NOMO-1 treated with DMSO at 0.1 percent for 48 hours (cell line): ENCODE results near the gene SMIM11.
A peak's percentile ranks its signal among the peaks of the same experiment; 100 is the strongest.
"Not testable (repeated sequence)": the region's sequence is repeated elsewhere in the genome, so short reads cannot be mapped to it uniquely, and the experiment has no call there.

Source experiments
- DNase-seq: peaks from one replicate; lab custom pipeline; 2025; ENCODE audit not compliant: unreplicated experiment; lab: John Stamatoyannopoulos, UW

The SMIM11 gene, protein sequence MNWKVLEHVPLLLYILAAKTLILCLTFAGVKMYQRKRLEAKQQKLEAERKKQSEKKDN

DNA sequence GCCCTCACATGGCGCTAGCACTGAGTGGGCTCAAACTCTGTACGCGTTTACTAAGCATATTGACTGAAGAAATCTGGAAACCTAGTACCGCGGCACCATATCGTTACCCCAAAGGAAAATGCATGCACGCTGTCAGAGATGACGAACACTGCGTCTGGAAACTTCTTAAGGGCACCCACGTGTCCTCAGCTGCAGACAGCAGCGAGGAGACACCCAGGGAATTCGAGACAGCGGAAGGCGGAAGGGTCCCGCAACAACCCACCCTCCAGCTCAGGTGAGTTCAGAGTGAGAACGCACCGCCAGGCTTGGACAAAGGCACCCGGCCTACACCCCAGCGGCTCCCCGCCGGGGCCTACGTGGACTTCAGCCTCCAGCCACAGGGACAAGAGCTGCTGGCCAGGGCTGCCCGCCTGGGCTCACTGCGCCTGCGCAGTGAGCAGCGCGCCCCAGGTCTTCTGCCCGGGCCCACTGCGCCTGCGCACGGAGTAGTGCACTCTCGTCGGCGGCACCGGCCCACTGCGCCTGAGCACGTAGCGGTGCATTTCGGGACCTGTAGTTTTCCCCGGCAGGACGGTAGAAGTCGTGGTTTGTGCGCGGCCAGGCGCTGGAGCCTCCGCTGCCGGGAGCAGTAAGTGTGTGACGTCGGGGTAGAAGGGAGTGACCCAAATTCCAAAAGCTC is at the start of gene SMIM11:
SMIM11 (plus strand) TSS at position 568 of the 679 bp plus-strand sequence. CDS start 3,998 bp downstream, outside the sequence.
- DNase-seq = not testable (repeated sequence)

DNA sequence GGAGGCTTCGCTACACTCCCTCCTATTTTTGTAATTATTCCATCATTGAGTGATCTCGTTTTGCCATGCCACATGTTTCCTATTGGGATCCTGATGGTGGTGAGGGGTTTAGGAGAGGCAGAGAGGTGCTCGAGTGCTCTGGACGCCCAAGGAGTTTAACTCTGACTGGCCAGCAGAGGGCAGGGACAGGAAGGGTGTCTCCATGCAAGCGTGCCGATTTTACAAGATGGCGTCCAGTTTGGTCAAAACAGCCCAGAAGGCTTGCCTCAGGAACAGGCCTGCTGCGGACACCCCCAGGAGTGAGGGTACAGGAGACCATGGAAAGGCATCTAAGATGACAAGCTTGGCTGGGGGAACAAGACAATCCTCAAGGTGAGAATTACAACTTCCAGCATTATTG is 45.3 kb upstream of the SMIM11 start:
- no peak for DNase-seq

DNA sequence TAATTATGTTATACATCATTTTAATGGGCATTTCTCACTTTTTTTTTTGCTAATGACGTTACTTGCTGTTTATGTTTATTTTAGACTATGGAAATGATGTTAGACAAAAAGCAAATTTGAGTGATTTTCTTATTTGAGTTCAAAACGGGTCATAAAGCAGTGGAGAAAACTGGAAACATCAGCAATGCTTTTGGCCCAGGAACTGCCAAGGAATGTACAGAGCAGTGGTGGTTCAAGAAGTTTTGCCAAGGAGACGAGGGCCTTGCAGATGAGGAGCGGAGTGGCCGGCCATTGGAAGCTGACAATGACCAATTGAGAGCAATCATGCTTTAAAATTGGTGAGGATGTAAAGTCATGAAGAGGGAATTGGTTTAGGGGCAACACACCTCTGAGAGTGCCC is 43.6 kb upstream of the SMIM11 start:
- DNase-seq = no peak

DNA sequence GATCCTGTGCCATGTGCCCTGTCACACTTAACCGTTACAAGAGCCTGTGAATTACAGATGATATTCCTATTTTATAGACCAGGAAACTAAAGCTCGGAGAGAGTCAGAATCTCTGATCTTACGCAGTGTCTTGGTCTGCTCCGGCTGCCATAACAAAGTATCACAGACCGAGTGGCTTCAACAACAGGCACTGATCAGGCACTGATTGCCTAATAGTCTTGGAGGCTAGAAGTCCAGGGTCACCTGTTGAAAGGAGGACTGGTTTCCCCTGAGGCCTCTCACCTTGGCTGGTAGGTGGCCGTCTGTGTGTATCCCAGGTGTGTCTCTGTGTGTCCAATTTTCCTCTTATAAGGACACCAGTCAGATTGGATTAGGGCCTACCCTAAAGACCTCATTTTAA is 43.0 kb upstream of the SMIM11 start:
- DNase-seq = no peak

DNA sequence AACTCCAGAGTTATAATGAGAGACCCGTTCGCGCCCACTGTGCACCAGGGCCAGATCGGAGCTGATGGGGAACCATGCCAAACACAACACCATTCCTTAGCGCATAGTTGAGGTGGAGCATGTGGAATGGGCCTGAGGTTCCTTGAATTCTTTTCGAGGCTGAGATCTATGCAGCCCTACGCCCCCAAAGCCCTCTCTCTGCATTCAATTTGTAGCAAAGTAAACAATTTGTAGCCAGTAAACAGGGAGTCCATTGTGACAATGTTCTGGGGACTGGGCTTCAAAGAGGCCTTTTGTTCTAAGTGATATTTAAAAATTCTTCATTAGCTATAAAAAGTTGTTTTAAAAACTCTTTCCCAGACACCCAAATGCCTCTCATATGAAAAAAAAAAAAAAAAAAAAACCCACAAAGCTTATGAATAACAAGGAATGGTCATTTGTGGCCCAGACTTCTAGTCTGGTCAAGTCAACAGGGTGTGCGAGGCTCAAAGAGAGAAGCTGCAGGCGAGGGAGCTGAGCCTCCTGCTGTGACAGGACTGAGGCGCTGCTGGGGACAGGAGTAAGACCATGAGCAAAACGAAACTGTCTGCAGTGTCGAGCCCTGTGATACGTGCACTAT is 42.1 kb upstream of the SMIM11 start:
- DNase-seq = no peak

DNA sequence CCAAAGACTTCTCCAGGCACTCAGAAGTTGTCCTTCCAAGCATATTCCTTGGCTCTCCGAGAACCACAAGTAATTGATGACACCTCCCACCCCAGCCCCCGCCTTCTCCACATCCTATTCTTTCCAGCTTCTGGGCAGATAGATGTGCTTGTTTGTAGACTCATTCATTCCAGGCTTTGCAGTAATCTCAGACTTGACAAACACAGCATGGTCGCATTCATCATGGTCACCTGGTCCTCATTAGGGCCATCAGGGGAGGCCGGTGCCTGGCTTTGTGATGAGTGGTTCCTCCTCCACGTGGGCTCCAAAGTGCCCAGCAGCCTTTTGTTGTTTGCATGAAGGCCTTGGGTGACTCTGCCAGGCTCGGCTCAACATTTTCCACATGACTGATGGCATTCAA is 40.0 kb upstream of the SMIM11 start:
- no peak for DNase-seq

DNA sequence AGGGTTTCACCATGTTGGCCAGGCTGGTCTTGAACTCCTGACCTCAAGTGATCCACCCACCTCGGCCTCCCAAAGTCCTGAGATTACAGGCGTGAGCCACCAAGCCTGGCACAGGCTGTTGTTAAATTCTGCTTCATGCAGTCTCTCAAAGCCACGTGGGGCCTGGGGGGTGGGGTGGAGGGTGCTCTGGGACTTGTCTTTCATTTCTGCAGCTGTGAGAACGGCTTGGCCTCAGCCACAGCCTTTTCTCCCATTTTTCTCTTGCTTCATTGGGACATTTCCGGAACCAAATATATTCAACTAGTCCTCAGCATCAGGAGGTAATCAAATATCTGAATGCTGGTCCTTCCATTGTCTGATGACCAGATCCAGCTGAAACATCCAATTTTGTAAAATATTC is 39.1 kb upstream of the SMIM11 start:
- no peak for DNase-seq

DNA sequence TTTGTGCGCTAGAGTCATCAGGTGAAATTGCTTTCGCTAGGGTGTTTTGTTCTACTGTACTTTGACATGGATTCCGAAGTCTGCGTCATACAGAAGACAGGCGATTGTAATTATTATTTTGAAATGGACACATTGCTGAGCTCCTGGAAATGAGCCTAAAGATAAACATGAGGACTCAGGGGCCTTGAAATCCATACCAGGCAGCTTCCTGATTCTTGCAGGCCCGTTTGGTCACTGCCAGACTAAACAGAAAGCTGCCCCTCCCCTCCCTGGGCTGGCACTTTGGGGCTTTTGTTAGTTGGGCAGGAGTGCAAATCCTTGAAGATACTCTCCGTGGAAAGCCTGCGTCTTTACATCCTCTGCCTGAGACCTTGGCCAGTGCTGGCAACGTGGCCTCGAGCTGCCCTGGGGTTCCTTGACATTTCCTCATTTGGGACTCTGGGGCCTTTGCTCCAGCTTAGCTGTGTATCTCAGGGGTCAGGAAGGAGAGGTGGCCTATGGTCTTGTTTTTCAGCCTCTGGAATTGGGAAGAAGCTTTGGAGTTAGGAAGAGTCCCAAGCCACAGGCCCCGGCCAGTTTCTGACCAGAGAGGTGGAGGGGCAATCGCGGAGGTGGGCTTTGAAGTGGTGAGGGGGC is 38.4 kb upstream of the SMIM11 start:
- no peak for DNase-seq

DNA sequence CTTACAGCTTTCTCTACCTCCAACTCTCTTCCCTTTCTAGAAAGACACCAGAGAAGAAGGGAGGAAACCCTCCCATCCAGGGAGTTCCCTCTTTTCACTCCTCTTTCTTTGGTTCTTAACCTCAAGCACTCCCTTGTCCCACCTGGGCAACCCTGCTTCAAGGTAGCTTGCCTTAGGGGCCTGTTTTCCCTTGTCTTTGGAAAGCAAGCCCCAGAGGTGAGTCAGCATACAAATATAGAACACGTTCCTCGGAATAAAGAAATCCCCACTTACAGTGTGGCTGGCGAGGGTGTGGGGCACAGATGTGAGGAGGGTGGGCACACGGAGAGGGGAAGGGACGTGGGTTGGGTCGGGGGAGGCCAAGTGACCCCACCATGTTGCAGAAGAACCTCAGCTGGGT is 37.6 kb upstream of the SMIM11 start:
- DNase-seq = no peak

DNA sequence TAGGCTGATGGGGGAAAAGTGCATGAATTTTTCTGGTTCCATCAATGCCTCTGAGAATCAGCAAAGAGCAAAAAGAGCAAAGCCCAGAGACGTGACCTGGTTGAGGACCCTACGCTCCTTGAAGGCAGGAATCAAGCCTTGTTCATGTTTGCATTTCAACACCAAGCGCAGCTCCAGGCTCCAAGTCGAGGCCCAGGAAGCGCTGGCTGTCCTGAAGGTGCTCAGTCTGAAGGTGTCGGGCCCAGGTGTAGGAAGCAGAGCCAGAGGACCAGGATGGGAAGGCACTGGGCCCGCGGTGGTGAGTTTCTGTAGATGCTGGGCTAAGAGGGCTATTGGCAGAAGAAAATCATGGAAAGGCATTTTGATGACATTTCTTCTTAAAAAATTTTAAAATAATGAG is 37.1 kb upstream of the SMIM11 start:
- DNase-seq = no peak

DNA sequence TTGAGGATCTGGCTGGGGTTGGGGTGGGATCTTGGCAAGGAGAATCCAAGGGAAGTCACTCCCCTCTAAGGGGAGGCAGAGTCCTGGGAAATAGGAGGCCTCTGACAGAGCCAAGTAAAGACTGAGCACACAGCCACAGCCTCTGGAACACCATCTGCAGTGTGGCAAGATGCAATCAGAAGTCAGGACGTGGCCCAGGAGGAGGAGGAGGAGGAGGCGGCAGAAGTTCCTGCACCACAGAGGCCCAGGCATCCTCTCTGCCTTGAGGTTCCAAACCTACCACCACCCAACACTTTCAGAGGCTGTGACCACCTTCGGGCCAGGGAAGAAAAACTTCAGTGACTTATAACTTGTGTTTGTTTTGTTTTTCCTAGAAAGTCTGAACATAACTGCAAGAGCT is 35.2 kb upstream of the SMIM11 start:
- DNase-seq = no peak

DNA sequence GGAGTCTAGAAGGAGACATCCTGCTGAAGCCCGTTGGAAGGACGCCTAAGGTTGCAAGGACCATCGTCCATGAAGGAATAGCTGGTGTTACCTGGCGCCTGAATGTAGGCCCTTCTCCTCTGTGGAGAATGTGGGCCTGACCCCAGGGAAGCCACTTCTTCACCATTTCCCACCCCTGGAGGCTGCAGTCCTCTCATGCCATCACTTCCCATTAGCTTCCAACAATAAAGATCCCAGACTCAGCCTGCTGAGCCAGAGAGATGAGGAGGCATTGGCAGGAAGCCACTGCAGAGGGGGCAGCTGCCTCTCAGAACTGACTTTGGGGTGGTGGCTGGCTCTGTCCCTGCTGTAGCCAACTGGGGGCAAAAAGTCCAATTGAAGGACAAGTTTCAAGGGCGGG is 32.8 kb upstream of the SMIM11 start:
- DNase-seq = no peak

DNA sequence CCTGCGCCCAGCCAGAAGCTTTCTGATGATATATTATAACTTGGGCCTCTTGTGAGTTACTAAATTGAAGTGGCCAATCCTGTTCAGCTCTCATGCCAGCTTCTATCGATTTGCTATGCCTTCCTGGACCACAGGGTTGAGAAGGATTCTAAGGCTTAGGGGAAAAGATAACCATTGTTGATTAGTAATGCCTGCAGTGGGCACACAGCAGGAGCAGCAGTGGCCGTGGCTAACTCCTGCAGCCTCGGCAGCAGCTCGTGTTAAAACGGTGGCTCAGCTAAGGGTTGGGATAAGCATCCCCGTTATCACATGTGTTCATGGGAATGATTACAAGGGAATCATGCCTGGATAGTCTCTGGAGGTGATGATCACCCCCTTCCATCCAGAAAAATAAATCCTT is 32.0 kb upstream of the SMIM11 start:
- DNase-seq = no peak

DNA sequence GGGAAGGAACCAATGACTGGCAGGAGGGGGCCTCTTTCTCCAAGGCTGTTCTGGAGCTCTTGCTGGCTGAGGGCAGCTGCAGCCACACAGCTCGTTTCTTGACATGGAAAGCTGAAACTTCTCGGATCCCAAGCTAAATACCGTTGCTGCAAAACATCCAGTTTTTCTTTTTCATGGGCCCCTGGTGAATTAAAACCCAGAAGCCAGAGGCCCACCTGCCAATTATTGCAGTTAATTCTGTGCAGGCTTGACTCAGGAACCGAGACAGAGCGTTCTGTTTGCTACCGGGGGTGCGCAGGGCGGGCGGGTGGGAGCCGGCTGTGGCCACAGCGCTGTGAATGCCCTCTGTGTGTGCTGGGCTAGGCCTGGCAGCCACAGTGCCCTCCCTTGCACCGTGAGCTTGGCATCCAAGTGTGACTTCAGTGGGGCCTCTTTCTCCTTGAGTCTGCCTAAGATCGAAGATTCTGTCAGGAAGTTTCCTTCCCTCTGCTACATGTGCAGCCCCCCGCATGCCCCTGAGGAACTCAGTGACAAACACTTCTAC is 31.4 kb upstream of the SMIM11 start:
- no peak for DNase-seq

DNA sequence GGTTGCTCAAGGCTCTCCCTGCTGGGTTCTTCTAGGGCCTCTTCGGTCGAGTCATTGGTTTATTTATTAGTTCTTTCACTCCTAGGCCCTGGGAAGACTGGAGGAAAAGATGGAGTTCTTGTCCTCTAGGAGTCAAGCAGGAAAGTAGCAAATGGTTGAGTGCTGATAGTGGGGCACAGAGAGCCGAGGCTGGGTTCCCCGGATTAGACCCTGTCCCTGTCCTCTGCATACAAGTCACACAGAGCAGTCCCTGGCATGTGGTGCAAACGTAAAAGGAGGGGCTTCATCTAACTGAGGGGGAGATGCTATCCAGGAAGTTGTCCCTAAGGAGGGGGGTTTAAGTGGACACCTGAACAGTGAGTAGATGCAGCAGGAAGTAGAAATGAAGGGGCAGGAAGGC is 30.7 kb upstream of the SMIM11 start:
- DNase-seq = no peak

DNA sequence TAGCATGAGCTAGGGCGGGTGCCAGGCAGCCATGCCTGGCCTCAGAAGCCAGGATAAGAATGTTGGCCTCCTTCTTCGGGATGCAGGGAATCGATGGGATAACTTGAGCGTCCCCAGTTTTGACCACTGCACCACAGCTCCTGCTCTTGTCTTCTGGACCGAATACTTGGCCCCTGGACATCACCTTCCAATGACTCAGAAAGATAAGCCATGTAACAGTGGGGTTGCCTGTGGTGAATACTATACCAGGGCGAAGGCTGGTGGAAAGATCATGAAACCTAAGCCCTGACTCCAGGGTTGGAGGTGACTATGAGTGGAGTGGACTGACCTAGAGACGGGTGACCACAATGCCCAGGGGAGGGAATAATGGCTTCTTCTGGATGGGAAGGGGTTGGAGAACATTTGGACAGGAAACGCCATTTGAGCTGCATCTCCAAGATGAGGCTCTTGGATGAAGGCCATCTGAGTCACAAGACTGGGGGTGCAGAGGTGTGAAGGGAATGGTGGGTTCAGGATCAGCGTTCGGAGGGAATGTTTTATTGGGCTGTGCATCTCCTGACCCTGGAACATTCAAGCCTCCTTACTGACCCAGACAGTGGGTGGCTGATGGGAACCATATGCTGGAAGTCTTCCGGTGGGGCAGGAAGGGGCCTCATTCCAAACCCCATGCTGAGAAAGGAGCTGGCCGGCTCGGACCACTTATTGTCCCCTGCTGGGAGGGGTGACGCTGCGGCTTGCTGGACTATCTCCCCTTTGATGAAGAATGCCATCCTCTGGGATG is 30.0 kb upstream of the SMIM11 start:
- no peak for DNase-seq

DNA sequence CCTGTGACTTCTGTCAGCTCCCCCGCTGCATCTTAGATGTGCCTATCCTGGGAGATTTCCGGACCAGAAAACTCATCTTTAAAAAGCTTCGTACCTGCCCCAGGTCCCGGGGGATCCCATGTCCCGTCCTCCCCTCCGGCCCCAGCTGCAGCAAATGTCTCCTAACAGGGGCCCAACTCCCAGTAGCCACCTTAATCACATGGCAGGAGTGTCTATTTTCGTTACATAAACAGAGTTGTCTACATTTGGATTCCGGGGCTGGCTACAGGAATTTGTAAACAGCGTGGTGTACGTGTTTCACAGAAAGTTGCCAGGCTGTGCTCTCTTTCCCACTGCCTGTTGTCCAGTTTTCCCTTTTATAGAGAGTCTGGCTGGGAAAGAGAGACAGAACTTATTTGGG is 29.4 kb upstream of the SMIM11 start:
- no peak for DNase-seq

DNA sequence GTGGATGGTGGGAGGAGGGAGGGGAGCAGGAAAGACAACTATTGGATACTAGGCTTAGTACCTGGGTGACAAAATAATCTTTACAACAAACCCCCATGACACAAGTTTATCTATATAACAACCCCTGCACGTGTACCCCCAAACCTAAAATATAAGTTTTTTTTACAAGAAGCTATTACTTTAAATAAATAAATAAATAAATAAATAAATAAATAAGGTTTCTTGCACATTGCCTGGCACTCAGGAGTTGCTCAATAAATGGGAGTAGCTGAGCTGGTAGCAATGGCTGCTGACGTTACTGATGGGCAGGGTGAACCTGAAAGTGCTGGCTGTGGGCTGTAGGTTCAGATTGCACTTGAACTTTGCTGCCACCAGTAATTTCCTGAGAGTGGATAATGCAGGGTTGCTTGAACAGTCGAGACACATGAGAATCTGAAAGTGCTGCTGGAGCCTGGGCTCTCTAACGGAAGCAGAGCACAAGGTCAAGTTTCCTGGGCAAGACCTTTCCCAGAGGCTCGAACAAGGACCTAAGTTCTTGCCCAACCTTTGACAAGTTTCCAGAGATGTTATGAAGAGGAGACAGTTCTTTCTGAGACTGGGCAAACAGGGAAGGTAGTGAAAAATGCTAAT is 26.3 kb upstream of the SMIM11 start:
- DNase-seq = no peak

DNA sequence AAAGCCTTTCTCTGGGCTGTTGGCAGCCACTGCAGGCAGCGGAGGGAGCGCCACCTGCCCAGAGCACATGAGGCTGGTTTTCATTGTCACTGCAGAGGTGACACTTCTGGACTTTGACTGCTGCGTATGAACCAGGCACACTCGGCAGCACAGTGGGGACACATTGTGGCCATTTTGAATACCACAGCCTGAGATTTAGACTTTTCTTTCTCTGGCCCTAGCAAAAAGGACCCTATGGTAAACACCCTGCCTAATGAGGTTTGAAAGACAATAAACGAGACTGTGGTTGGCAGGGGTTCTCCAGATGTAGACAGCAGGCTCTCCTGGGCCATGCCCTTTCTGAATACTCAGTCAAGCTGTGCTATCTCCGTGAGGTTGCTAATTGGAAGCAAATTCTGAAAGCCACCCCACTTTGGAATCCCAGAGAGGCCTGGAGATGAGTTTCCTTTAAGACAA is 23.5 kb upstream of the SMIM11 start:
- peak; percentile 64 for DNase-seq

DNA sequence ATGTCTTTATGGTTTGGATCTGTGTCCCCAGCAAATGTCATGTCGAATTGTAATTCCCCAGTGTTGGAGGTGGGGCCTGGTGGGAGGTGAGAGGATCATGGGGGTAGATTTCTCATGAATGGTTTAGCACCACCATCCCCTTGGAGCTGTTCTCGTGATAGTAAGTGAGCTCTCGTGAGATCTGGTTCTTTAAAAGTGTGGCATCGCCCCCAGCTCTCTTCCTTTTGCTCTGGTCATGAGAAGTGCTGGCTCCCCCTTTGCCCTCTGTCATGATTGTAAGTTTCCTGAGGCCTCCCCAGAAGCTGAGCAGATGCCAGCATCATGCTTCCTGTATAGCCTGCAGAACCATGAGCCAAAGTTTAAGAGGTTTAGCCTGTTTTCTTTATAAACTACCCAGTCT is 22.8 kb upstream of the SMIM11 start:
- no peak for DNase-seq

DNA sequence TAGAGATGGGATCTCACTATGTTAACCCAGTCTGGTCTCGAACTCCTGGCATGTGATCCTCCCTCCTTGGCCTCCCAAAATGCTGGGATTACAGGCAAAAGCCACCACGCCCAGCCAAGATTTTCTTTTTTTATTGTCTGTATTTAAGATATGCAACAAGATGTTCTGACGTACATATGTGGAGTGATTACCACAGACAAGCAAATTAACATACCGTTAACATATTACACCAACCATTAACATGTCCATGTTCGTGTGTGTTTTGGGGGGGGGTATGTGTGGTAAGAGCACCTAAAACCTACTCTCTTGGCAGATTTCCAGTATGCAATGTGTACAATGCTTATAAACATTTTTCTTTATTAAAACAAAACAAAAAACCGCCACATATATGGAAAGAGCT is 22.1 kb upstream of the SMIM11 start:
- no peak for DNase-seq
